Measurements from ENCODE around the gene M1AP. TPM values are rescaled to one million over a fixed set of nuclear protein-coding genes. Genes with fewer than 3 reads are reported as not detected.

M1AP gene
- total and polyA plus RNA-seq, 2 of the 8 experiments (the other 6 are each of a cell fraction or from before 2014, with no cell fraction given) = 4.8 TPM

- TF ChIP-seq ASH2L (IDR thresholded peaks at IDR 0.05; ENCODE audit: low read length) (no peak), RXRA (IDR thresholded peaks at IDR 0.05; ENCODE audit: insufficient read depth, low read depth, low read length) (no peak), TAF1 (IDR thresholded peaks at IDR 0.05; ENCODE audit: low read depth, low read length) (no peak)
Observed at GRCh38 chr2:74537140-74537539, 111.0 kb downstream of the M1AP start (continued).
